Heart right ventricle (tissue), 16 donors: ENCODE data around the gene ZSCAN31. TPM values are rescaled to one million over a fixed set of nuclear protein-coding genes. Genes with fewer than 3 reads are reported as not detected.

Experiments used
- ATAC-seq, 8 donors: fragments of 200-7000 bp; cut with Tn5 transposase; one replicate each; pipeline ENCODE4 v1.9.1; 2020; ENCODE audit warnings: mild to moderate bottlenecking in 8 of 8, moderate library complexity in 8 of 8, moderate number of reproducible peaks in 1 of 8
- DNase-seq, 2 donors: peaks; one replicate each; pipeline ENCODE4 v3.0.0-alpha.2; 2020
- H3K27ac ChIP-seq, 10 donors: fragments of 200-600 bp; sonication (generic) in 2 of 10; one replicate each; pipeline versions ENCODE4 v1.5.0 to v1.8.0; 2020 to 2022; ENCODE audit warnings: mild to moderate bottlenecking in 3 of 10
- H3K27me3 ChIP-seq, 7 donors: fragments of 200-600 bp; one replicate each; pipeline ENCODE4 v1.8.0; 2021 to 2022; ENCODE audit warnings: mild to moderate bottlenecking in 2 of 7
- H3K36me3 ChIP-seq, 9 donors: fragments of 200-600 bp; sonication (generic) in 1 of 9; one replicate each; pipeline versions ENCODE4 v1.5.0 to v1.8.0; 2020 to 2022; ENCODE audit warnings: mild to moderate bottlenecking in 2 of 9
- H3K4me1 ChIP-seq, 9 donors: fragments of 200-600 bp; sonication (generic) in 1 of 9; one replicate each; pipeline versions ENCODE4 v1.5.0 to v1.8.0; 2020 to 2022; ENCODE audit warnings: mild to moderate bottlenecking in 4 of 9
- H3K4me3 ChIP-seq, 10 donors: fragments of 200-600 bp; sonication (generic) in 2 of 10; one replicate each; pipeline versions ENCODE4 v1.5.0 to v1.8.0; 2020 to 2022; ENCODE audit warnings: mild to moderate bottlenecking in 7 of 10, moderate library complexity in 2 of 10
- H3K9me3 ChIP-seq, 11 donors: fragments of 200-600 bp in 10 of 11; sonication (generic) in 2 of 11; one replicate each; pipeline versions ENCODE4 v1.5.0 to v1.8.0; 2013 to 2022; ENCODE audit warnings: mild to moderate bottlenecking in 2 of 11, control low read depth in 1 of 11, moderate library complexity in 1 of 11
- WGBS, 2 donors: extraction: QIAGEN DNeasy Blood & Tissue Kit; methylation state at CpG; one replicate each; pipeline ENCODE4 v1.1.7; 2013; ENCODE audit warnings: inconsistent platforms in 1 of 2; 5-methylcytosine and 5-hydroxymethylcytosine counted together
- intact Hi-C, 10 donors: fragments of 100-400 bp; cut with DNase I; formaldehyde crosslinking; loops; one replicate each; pipeline versions ENCODE4 v1.11.1 to v1.14.2; 2022
- polyA plus RNA-seq, 2 donors: library from polyadenylated mRNA; stranded (reverse); fragments of 200-250 nt; gene quantifications; one replicate each; pipeline ENCODE4 v1.2.3, GENCODE V29; 2013
- total RNA-seq, 10 donors: library from RNA; stranded (reverse); fragmentation: NEBNext Ultra II Directional in 3 of 10; extraction: Animal tissue kit (Norgen Biotek cat#: 25700) in 3 of 10; gene quantifications; one replicate each; pipeline versions ENCODE4 v1.2.1 to v1.2.4, GENCODE V29; 2021 to 2023
- TF ChIP-seq, protein P1 (sequence below), 9 donors: fragments of 200-600 bp; sonication (generic) in 2 of 9; IDR thresholded peaks; one replicate each; pipeline versions ENCODE4 v1.5.0 to v1.8.0; 2021 to 2022; ENCODE audit warnings: antibody characterized with exemption in 9 of 9, mild to moderate bottlenecking in 5 of 9, moderate library complexity in 1 of 9
- donor health status: Arrhythmogenic right ventricular cardiomyopathy.
- donor health status: ischemic (EF 13 %, LVEDD 7.1; RV severe dilation, severe dysfunction).
- donor health status: healthy with polysubstance abuse.
- donor health status: DM: no; HTN: yes; CAD: no.
- donor health status: DM: no; HTN: no; CAD: no.
- donor health status: ischemic (EF 25% LVEDD 6.9; RV normal size, moderate dysfunction).
- donor health status: ischemic (EF 25% LVEDD 5.7; RV mildly dilated, moderate dysfunction).
- donor health status: healthy.
- donor health status: DM: yes; HTN: yes; CAD: no.
- donor health status: Ischemic cardiomyopathy.
- donor health status: ischemic (EF 35%, LVEDD 5.7; RV mildly dilated, moderate dysfunction).
- donor health status: nonischemic (EF 11% LVEDD 7.7; RV severe dilation, severe dysfunction).
- donor health status: DM: yes; HTN: yes; CAD: no.
- donor health status: PGD.
- donor health status: ischemic (EF 29% LVEDD 5.4; RV normal size, mild dysfunction).
- donor health status: nonischemic (EF 23%, LVEDD 6.1; RV moderate dilation, normal function).

Gene ZSCAN31
- total and polyA plus RNA-seq, 12 donors, result 3.3 to 17.4 (median 11.2) TPM

DNA sequence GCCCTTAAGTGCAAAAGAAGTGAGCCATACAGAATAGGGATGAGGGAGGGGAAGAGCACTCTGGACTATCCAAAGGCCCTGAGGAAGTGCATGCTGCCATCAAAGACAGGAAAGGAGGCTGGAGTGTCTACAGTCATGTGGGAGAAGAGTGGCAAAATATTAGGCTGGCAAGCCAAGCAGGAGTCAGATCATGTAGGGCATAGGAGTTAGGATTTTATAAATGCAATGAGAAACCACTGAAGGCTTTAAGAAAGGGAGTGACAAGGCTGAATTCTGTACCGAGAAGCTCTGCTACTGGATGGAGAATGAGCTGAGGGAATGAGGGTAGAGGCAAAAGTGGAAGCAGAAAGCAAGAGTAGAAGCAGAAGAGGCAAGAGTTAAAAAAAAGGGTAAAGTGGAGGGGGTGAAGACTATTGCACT lies 2.3 kb downstream of the ZSCAN31 start:
- 85 to 89% methylated on average over 1 of the region's 1 CpG for WGBS, 2 donors
- Histone ChIP-seq H3K9me3 (peaks cover 0 to 16% (median 0%) of the 10 kb centered on the region in 11 donors), H3K27me3 (no peaks in the 10 kb centered on the region), H3K36me3 (peaks cover 0 to 18% (median 4%) of the 10 kb centered on the region in 9 donors), H3K4me1 (peaks cover 0 to 25% (median 11%) of the 10 kb centered on the region in 9 donors), H3K27ac (peak overlapping the region in 1 of 10 donors; percentile 97), H3K4me3 (no peak overlapping the region)
- TF ChIP-seq, protein P1, sequence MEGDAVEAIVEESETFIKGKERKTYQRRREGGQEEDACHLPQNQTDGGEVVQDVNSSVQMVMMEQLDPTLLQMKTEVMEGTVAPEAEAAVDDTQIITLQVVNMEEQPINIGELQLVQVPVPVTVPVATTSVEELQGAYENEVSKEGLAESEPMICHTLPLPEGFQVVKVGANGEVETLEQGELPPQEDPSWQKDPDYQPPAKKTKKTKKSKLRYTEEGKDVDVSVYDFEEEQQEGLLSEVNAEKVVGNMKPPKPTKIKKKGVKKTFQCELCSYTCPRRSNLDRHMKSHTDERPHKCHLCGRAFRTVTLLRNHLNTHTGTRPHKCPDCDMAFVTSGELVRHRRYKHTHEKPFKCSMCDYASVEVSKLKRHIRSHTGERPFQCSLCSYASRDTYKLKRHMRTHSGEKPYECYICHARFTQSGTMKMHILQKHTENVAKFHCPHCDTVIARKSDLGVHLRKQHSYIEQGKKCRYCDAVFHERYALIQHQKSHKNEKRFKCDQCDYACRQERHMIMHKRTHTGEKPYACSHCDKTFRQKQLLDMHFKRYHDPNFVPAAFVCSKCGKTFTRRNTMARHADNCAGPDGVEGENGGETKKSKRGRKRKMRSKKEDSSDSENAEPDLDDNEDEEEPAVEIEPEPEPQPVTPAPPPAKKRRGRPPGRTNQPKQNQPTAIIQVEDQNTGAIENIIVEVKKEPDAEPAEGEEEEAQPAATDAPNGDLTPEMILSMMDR (IDR thresholded peaks at IDR 0.05), result no peak
- DNase-seq (no peak), ATAC-seq (no peak)
- intact Hi-C loops, result loop anchor here in 3 of 10 donors (5.0 to 10.0 kb wide), 2 partner anchors 49 to 51 kb away; partner anchors contain the start of gene PGBD1 (in 3 of the 3)

DNA sequence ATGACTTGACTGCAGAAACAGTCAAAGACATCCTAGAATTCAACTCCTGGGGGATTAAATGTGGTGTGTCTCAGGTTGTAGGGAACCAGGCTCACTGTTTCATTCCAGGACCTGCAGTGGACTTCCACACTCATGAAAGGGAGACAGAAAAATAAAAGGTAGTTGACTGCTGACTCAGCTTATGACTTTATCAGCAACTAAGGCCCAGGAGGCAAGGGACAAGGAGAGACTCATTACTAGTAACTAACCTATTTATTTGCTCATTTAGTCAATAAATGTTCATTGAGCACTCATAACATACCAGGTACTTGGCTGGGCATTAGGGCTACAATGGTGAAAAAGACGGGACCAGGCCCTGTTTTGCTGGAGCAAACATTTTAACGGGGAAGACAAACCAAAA lies 2.9 kb downstream of the ZSCAN31 start:
- H3K27ac ChIP-seq, result no peak overlapping the region
- TF ChIP-seq, protein P1 (IDR thresholded peaks at IDR 0.05), result no peak
- no peaks in the 10 kb centered on the region for H3K27me3 ChIP-seq
- no peak overlapping the region for H3K4me3 ChIP-seq
- 95 to 98% methylated on average over 2 of the region's 2 CpGs for WGBS, 2 donors
- no peak for DNase-seq
- H3K4me1 ChIP-seq, result peaks cover 0 to 25% (median 11%) of the 10 kb centered on the region in 9 donors
- intact Hi-C loops, result loop anchor here in 3 of 10 donors (5.0 to 10.0 kb wide), 2 partner anchors 48 to 51 kb away; partner anchors contain the start of gene PGBD1 (in 3 of the 3)
- ATAC-seq, result no peak
- H3K9me3 ChIP-seq, result peaks cover 0 to 21% (median 0%) of the 10 kb centered on the region in 11 donors
- H3K36me3 ChIP-seq, result peaks cover 0 to 24% (median 4%) of the 10 kb centered on the region in 9 donors

DNA sequence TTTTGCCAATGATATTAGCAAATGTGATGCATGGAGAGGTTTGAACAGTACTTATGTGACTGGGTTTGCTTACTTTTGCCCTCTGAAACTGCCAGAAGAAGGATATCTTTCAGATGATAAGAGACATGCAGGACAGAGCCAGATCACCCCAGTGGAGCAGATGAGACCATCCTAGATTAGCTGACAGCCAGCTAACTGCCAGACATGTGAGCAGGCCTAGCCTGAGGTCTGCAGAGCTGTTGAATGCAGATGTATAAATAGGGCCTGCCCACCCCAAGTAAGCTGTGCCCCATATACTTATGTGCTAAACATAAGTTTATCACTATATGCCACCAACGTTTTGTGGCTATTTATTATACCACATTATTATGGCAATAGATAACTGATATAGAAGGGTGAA lies 5.9 kb downstream of the ZSCAN31 start:
- Histone ChIP-seq H3K9me3 (peaks cover 0 to 51% (median 30%) of the 10 kb centered on the region in 11 donors), H3K4me3 (no peak overlapping the region), H3K27ac (no peak overlapping the region), H3K36me3 (peaks cover 13 to 54% (median 31%) of the 10 kb centered on the region in 9 donors), H3K27me3 (no peaks in the 10 kb centered on the region), H3K4me1 (peaks cover 0 to 10% (median under 1%) of the 10 kb centered on the region in 9 donors)
- ATAC-seq (no peak), DNase-seq (no peak)
- WGBS, 2 donors, result 38 to 55% methylated on average over 1 of the region's 1 CpG
- intact Hi-C loops, result loop anchor here in 3 of 10 donors (5.0 to 10.0 kb wide), 2 partner anchors 45 to 48 kb away; partner anchors contain the start of gene PGBD1 (in 3 of the 3)
- TF ChIP-seq, protein P1 (IDR thresholded peaks at IDR 0.05), result no peak

DNA sequence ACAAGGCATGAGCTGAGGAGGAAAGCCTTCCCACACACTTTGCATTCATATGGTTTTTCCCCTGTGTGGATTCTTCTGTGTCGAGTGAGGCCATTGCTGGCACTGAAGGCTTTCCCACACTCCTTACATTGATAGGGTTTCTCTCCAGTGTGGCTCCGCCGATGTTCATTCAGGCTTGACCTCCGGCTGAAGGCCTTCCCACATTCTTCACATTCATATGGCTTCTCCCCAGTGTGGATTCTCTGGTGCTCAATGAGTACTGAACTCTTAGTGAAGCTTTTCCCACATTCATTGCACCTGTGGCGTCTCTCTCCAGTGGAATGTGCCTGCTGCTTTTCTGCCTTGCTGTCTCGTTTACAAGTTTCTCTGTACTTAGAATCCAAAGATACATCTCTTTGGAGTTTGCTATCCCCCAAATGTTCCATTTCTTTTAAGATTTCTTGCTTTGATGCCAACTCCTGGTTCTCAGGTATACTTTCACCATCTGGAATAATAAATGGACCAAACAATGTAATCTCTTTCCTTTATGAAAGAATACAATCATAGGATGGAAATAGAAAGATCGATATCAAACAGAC lies 9.5 kb downstream of the ZSCAN31 start:
- intact Hi-C loops, result no loop called here
- Histone ChIP-seq H3K27me3 (no peaks in the 10 kb centered on the region), H3K4me3 (no peak overlapping the region), H3K9me3 (peaks cover 0 to 67% (median 31%) of the 10 kb centered on the region in 11 donors), H3K27ac (no peak overlapping the region), H3K36me3 (peaks cover 13 to 79% (median 42%) of the 10 kb centered on the region in 9 donors), H3K4me1 (no peaks in the 10 kb centered on the region)
- ATAC-seq (no peak), DNase-seq (no peak)
- 96 to 97% methylated on average over 7 of the region's 7 CpGs for WGBS, 2 donors
- TF ChIP-seq, protein P1 (IDR thresholded peaks at IDR 0.05), result no peak
